Midbrain (tissue), 1 donor: ENCODE data around the gene ZNF420.
"Not testable (repeated sequence)": the region's sequence is repeated elsewhere in the genome, so short reads cannot be mapped to it uniquely, and the experiment has no call there.

Experiments
- DNase-seq: peaks from one replicate; lab custom pipeline; 2025; lab: John Stamatoyannopoulos, UW

ZNF420 gene

DNA sequence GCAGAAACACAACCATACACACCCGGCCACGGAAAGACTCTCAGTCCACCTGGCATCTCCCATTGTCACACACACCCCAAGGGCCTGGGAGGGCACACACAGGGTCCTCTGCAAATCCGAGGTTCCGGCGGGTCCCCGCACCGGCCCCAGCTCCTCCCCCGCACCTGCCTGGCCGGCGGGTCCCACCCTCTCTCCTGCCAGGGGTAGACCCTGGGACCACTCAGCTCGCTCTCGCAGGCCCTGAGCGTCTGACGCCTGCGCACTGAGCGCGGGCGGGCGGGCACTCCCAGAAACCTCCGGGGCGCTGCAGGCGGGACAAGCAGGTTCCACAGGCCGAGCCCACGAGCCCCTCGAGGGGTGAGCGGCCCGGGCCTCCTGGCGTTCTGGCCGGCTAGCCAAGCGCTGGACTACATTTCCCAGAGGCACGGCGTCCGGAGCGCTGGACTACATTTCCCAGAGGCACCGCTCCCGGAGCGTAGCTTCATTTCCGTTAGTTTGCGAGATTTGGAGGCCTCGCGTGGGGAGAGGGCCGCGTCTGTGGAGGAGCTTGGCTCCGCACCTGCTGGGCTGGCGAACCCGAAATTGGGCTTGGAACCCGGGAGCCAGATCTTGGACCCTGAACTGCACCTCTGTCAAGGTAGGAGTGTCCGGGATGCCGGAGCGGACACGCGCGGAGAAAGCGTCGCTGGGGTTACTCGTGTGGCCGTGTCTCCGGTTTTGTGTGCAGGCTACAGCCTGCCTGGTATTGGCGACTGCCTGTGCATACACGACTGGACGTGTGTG, at the start of gene ZNF420:
ZNF420 (plus strand) TSS at position 500 of the 783 bp plus-strand sequence. CDS start 10,686 bp downstream, outside the sequence.
- peak; percentile 97 for DNase-seq

DNA sequence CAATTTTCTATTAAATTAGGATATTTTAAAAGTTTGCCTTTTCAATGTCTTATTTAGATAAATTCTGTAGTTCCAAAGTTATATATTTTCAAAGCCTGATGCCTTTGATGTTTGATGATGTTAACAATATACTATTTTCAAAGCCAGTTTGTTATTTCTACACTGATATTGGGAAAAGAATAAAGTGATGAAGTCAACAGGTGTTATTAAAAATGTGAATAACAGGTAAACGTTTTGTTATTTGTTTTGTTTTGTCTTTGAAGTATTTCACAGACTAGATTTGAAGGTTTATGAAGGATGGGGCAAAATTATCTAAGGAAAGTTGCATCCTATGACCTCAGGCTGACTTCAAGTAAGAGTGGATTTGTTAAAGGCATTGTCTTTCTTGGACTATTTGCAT, 33.1 kb upstream of the ZNF420 start:
- DNase-seq: no peak

GRCh38 chr19:37055330-37055729, 22.9 kb upstream of the ZNF420 start:
- no peak for DNase-seq

GRCh38 chr19:37056776-37057175, 21.5 kb upstream of the ZNF420 start:
- DNase-seq: no peak

DNA sequence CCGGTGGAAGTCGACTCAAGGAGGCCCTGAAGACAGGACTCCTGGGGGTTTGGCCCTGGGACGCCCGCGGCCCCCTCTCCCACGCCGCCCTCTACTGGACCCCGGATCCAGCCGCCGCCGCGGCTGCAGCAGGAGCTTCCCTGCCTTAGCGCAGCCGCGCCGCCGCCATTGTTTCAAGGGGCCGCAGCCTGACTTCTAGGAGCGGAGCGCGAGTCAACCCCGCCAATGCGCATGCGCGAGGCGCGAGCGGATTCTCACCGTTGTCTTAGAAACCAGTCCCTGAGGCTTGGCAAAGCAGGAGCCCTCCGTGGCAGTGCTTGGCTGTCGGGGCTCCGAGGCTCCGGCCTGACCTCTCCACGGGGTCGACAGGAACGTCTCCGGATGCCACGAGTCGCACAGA, 19.1 kb upstream of the ZNF420 start:
- no peak for DNase-seq

- not testable (repeated sequence) for DNase-seq
Observed at GRCh38 chr19:37064886-37065285, 13.3 kb upstream of the ZNF420 start.

DNA sequence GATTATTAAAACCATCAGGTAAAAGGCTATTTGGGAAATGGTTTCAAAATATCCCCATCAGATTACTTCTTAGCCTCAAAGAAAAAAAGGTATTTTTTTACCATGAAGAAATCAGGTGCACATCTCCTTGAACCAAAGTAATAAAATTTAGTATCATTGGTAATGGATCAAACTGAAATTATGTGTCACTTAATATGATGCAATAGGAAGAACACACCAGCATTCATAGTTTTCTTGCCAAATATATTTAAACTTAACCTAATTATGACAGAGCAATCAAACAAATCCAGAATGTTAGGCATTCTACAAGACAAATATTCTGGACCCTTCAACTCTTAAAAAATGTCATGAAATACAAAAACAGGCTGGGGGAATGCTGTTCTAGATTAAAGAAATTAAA, 4.1 kb upstream of the ZNF420 start:
- DNase-seq: no peak

DNA sequence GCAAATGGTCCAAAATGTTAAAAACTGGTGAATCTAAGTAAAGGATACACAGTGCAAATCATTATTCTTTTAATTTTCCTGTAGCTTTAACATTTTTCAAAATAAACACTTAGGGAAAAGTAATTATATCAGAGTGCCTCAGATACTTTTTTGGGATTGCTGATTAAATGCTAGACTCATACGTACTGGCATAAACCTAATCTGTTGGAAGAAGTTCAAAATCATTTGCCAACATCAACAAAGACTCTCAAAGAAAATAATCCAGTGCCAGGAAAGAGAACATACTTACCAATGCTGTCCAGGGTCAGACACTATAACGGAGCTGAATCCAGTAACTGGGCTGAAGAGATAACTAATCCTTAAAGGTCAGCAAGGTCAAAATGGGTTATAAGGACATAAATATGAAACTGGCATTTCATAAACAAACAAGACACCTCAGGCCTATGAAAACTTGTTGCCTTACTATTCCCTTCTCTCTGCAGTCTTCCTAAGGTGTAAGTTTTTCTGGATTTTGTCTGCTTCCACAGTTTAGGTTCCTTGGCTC, 3.3 kb upstream of the ZNF420 start:
- DNase-seq: no peak

DNA sequence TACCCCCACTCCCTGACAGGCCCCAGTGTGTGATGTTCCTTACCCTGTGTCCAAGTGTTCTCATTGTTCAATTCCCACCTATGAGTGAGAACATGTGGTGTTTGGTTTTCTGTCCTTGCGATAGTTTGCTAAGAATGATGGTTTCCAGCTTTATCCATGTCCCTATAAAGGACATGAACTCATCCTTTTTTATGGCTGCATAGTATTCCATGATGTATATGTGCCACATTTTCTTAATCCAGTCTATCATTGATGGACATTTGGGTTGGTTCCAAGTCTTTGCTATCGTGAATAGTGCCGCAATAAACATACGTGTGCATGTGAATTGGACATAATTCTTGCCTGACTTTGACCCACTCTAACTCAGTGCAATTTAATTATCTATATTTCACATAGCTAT, 1.7 kb upstream of the ZNF420 start:
- not testable (repeated sequence) for DNase-seq

DNA sequence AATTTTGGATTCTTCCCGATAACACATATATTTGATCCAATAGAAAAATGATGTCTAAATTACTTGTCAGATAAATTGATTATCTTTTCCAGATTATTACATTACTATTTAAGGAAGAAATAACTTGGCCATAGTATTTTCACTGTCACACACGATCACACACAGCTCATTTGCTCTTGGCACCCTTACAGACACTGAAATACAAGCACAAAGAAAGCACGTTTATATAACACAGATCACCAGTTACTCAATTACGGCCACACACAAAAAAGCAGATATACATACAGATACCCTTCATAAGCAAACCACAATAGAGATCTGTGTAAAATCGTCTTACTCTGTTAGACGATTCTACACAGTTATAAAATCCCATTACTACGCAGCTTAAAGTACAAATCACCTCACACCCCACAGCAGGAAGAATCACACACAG, 716 bp upstream of the ZNF420 start:
- DNase-seq: peak; percentile 50

GRCh38 chr19:37078717-37079032, 442 bp downstream of the ZNF420 start:
- DNase-seq: no peak

DNA sequence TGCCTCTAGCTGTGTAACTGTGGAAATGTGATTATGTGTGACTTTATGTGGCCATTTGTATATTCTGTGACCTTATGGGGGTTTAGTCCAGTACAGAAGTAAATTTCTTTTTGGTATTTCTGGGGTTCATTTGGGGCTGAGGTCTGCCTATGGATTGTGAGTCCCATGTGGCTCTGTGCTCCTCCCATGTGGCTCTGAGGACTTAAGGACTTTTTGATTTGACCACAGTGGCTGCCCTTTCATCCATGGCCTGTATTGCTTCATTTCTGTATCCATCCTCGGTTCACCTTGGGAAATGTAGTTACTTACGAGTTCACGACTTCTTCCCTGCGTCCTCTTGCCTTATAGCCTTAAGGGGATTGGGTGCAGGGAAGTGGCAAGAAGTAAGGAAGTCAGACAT, 1.0 kb downstream of the ZNF420 start:
- no peak for DNase-seq

DNA sequence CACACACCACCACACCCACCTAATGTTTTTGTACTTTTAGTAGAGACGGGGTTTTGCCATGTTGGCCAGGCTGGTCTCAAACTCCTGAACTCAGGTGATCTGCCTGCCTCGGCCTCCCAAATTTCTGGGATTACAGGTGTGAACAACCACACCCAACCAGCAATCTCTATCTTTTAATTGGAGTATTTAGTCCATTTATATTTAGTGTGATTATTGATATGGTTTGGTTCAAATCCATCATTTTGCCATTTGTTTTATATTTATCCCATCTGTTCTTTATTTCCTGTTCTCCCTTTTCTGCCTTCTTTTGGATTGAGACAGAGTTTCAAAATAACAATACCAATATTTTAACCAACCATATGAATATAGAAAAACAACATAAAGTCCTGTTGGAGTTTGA, 4.1 kb downstream of the ZNF420 start:
- DNase-seq: no peak

- no peak for DNase-seq
Observed at GRCh38 chr19:37087110-37087509, 8.9 kb downstream of the ZNF420 start.

GRCh38 chr19:37095859-37096258, 17.6 kb downstream of the ZNF420 start:
- DNase-seq: no peak

- DNase-seq: no peak
Observed at GRCh38 chr19:37098570-37098969, 20.3 kb downstream of the ZNF420 start.

GRCh38 chr19:37104135-37104534, 25.9 kb downstream of the ZNF420 start:
- not testable (repeated sequence) for DNase-seq

DNA sequence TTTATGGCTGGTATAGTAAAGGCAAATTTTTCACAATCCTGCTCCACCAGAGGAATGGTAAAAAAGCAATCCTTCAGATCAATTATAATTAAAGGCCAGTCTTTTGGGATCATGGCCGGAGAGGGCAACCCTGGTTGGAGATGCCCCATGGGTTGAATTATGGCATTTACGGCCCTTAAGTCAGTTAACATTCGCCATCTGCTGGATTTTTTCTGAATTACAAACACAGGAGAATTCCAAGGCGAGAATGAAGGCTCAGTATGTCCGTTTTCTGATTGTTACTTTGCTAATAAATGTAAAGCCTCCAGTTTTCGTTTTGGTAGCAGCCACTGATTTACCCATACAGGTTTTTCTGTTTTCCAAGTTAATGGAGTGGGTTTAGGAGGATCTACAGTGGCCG, 33.5 kb downstream of the ZNF420 start:
- not testable (repeated sequence) for DNase-seq

DNA sequence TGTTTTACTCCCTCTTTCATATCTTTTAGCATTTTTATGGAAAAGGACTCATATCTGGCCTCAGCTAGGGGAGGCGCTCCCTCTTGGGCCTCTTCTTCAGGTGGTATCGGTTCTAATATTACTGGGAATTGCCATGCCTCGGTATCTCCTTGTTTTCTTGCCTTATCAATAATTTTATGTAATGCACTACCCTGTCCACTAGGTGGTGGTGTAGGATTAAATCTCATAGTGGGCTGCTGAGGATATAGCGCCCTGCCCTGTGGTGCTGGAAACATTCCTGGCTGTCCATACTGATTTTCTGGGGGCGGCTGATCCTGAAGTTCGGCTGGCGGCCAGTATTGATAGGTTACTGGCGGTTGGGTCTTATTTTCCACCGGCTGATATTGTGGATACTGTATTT, 35.8 kb downstream of the ZNF420 start:
- no peak for DNase-seq

- DNase-seq: not testable (repeated sequence)
Observed at GRCh38 chr19:37122093-37122492, 43.9 kb downstream of the ZNF420 start.

- DNase-seq: no peak
Observed at GRCh38 chr19:37127999-37128820, 50.0 kb downstream of the ZNF420 start.

DNA sequence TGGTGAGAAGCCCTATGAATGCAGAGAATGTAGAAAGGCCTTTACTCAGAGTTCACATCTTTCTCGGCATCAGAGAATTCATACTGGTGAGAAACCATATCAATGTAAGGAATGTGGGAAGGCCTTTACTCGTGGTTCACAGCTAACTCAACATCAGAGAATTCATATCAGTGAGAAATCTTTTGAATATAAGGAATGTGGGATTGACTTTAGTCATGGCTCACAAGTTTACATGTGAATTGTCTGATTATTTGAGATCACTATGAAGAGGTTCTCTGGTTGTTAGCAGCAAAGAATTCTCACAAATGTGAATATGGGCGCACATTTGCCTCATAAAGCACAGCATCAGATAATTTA, 50.6 kb downstream of the ZNF420 start:
- no peak for DNase-seq

DNA sequence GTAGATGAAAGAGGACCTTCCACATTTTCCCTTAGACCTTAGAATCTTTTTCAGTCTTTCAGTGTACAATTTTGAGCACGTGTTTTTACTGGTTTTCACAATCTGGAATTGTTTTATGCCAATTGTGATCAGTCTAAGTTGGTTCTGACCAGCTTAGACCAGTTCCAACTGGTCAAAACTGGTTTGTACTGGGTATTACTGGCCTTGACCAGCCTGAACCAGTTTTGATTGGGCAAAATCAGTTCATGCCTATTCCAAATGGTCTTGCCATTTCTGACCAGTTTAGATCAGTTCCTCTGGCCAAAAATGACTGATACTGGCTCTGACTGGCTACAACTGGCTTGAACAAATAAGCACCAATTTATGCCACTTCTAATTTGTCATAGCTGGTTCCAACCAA, 57.9 kb downstream of the ZNF420 start:
- DNase-seq: no peak
